HEK293 (cell line): ENCODE data around the gene KRTAP19-4.

Experiments used
- ELK4 ChIP-seq: IDR thresholded peaks from 2 replicates; pipeline ENCODE4 v1.6.1; 2011; ENCODE audit warnings: mild to moderate bottlenecking, low read depth, low read length, borderline replicate concordance
- GFI1B ChIP-seq: fragments of 450-650 bp; formaldehyde crosslinking; IDR thresholded peaks from 2 replicates; pipeline ENCODE4 v1.5.1; 2016; ENCODE audit warnings: missing biosample characterization, missing genetic modification characterization
- REPIN1 ChIP-seq: fragments of 450-650 bp; formaldehyde crosslinking; IDR thresholded peaks from 2 replicates; pipeline ENCODE4 v1.5.1; 2017; ENCODE audit warnings: missing biosample characterization, missing genetic modification characterization, low read depth
- REST ChIP-seq: fragments of 450-650 bp; formaldehyde crosslinking; IDR thresholded peaks from 2 replicates; pipeline ENCODE4 v1.5.1; 2016; ENCODE audit warnings: missing biosample characterization, missing genetic modification characterization
- SP2 ChIP-seq: fragments of 450-650 bp; formaldehyde crosslinking; IDR thresholded peaks from 2 replicates; pipeline ENCODE4 v1.5.1; 2016; ENCODE audit warnings: missing biosample characterization, missing genetic modification characterization
- ZBTB8A ChIP-seq: fragments of 450-650 bp; formaldehyde crosslinking; IDR thresholded peaks from 2 replicates; pipeline ENCODE4 v1.5.1; 2016; ENCODE audit warnings: missing biosample characterization, missing genetic modification characterization
- ZNF138 ChIP-seq: fragments of 450-650 bp; formaldehyde crosslinking; IDR thresholded peaks from 2 replicates; pipeline ENCODE4 v1.5.1; 2016; ENCODE audit warnings: missing biosample characterization, missing genetic modification characterization, borderline replicate concordance
- ZNF2 ChIP-seq: fragments of 450-650 bp; formaldehyde crosslinking; IDR thresholded peaks from 2 replicates; pipeline ENCODE4 v1.5.1; 2016; ENCODE audit warnings: missing biosample characterization, missing genetic modification characterization
- ZNF274 ChIP-seq, 2 experiments: fragments of 200-500 bp in 1 of 2; fragments of 450-650 bp in 1 of 2; sonication (Bioruptor generic) in 1 of 2; formaldehyde crosslinking in 1 of 2; IDR thresholded peaks; 2 replicates each; pipeline versions ENCODE4 v1.5.1 to v1.6.1; 2014 to 2016; ENCODE audit warnings: borderline replicate concordance in 1 of 2, inconsistent platforms in 1 of 2, low read length in 1 of 2, missing biosample characterization in 1 of 2, missing genetic modification characterization in 1 of 2
- ZNF513 ChIP-seq: fragments of 450-650 bp; IDR thresholded peaks from 2 replicates; pipeline ENCODE4 v1.5.1; 2018; ENCODE audit warnings: missing biosample characterization, missing genetic modification characterization
- ZNF830 ChIP-seq: fragments of 450-650 bp; IDR thresholded peaks from 2 replicates; pipeline ENCODE4 v1.5.0; 2018; ENCODE audit warnings: missing biosample characterization, missing genetic modification characterization, low read depth, mild to moderate bottlenecking, moderate library complexity
- TF ChIP-seq, protein P1 (sequence below): fragments of 450-650 bp; formaldehyde crosslinking; IDR thresholded peaks from 2 replicates; pipeline ENCODE4 v1.5.1; 2016; ENCODE audit warnings: missing biosample characterization, missing genetic modification characterization

DNA sequence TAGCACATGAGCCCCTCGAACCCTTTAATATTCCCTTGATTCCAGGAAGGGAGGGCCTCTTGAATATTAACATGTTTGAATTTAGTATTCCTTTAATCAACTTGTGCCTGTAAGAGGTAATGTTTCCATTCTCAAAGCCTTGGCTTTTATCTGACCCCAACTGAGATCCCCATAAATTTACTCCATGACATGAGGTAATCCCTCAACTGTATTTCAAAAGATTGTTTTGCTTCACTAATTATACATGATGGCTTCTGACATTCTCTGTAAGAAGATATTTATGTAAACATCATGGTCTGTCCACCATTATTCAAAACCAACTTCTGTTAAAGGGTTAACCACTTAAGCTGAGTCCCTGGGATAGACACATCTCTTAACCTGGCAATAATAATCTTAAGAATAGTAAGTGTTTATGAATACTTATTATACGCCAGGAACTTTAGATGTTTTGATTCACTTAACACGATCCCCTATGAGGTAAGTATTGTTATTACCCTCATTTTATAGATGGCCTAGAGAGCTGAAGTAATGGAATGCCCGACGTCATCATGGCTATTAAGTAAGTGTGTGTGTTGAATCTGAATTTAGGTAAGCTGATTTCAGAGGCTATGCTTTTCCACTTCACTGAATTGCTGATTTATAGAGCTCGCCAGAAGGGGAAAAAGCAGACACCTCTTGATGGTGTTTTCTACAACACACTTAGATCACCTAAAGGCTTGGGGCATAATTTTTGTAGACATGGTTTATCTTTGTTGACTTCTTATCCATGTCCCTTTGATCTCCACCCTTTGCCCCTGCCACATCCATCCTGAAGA, 27.9 kb downstream of the KRTAP19-4 start:
- TF ChIP-seq, protein P1, sequence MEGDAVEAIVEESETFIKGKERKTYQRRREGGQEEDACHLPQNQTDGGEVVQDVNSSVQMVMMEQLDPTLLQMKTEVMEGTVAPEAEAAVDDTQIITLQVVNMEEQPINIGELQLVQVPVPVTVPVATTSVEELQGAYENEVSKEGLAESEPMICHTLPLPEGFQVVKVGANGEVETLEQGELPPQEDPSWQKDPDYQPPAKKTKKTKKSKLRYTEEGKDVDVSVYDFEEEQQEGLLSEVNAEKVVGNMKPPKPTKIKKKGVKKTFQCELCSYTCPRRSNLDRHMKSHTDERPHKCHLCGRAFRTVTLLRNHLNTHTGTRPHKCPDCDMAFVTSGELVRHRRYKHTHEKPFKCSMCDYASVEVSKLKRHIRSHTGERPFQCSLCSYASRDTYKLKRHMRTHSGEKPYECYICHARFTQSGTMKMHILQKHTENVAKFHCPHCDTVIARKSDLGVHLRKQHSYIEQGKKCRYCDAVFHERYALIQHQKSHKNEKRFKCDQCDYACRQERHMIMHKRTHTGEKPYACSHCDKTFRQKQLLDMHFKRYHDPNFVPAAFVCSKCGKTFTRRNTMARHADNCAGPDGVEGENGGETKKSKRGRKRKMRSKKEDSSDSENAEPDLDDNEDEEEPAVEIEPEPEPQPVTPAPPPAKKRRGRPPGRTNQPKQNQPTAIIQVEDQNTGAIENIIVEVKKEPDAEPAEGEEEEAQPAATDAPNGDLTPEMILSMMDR, result no peak
- TF ChIP-seq ZNF830 (tag by site-specific recombination) (no peak), REST (tag by site-specific recombination) (no peak), ZBTB8A (tag by site-specific recombination) (no peak), SP2 (tag by site-specific recombination) (no peak), ZNF513 (tag by site-specific recombination) (no peak), GFI1B (tag by site-specific recombination) (no peak), ELK4 (no peak), ZNF138 (tag by site-specific recombination) (no peak), ZNF274 (IDR thresholded peaks at IDR 0.05; ENCODE audit: low read length) (no peak), ZNF274 (tag by site-specific recombination; IDR thresholded peaks at IDR 0.05; ENCODE audit: borderline replicate concordance) (no peak), ZNF2 (tag by site-specific recombination) (no peak), REPIN1 (tag by site-specific recombination) (no peak)
